ENCODE results near the gene GPC2. TPM values are rescaled to one million over a fixed set of nuclear protein-coding genes. Genes with fewer than 3 reads are reported as not detected.
"Not testable (repeated sequence)": the region's sequence is repeated elsewhere in the genome, so short reads cannot be mapped to it uniquely, and the experiment has no call there.

The GPC2 gene
- polyA plus RNA-seq, 2 donors = 1.1 to 2.2 TPM

DNA sequence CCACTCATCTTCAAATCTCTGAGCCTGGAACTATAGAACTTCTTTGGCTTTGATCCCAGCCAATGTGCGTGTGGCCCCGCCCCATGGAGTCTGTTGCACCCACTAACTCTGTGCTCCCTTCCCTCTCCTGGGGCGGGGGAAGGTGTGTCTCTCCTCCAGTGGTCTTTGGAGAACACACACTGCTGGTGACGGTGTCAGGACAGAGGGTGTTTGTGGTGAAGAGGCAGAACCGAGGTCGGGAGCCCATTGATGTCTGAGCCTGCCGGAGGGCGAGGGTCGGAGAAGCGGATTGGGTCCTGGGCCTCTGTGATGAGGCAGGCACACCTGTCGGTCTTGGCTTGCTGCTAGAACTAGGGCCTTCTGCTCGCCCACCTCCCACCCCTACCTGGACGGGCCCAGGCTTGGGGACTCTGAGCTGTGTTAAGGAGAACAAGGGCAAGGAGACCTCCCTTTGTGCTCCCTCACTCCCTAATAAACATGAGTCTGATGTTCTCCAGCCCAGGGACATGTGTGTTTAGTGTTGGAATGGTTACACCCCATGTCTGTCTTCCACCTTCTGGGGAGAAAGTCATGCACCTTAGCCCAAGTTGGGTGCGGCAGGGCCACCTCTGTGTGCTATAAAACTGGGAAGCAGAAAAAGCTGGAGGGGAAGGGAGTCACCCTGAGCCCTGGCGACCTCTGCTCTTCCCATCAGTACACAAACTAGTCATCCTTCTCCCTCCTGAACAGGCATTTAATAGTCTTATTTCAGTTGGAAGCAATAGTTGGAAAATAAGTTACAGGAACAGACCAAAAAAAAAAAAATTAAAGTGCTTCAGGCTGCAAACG is 23.3 kb downstream of the GPC2 start:
- Histone ChIP-seq H3K9me3 (ENCODE audit: control insufficient read depth in 2 of 2, insufficient read depth in 1 of 2, low read depth in 1 of 2, low read length in 1 of 2) (no peaks in the 10 kb centered on the region), H3K27ac (ENCODE audit: low read depth in 2 of 2, low read length in 1 of 2) (peak overlapping the region in 1 of 2 donors; percentile 61), H3K27me3 (ENCODE audit: control insufficient read depth in 1 of 2, insufficient read depth in 2 of 2, low read length in 2 of 2) (no peaks in the 10 kb centered on the region), H3K36me3 (ENCODE audit: control insufficient read depth in 2 of 2, insufficient read depth in 2 of 2, low read length in 1 of 2) (peaks cover 17 to 30% of the 10 kb centered on the region in 2 donors), H3K4me1 (ENCODE audit: control insufficient read depth in 2 of 2, insufficient read depth in 2 of 2, low read length in 1 of 2) (peaks cover 6 to 10% of the 10 kb centered on the region in 2 donors), H3K4me3 (ENCODE audit: low read depth in 1 of 2, low read length in 2 of 2) (no peak overlapping the region)
- WGBS, 2 donors = 66 to 70% methylated on average over 16 of the region's 16 CpGs

DNA sequence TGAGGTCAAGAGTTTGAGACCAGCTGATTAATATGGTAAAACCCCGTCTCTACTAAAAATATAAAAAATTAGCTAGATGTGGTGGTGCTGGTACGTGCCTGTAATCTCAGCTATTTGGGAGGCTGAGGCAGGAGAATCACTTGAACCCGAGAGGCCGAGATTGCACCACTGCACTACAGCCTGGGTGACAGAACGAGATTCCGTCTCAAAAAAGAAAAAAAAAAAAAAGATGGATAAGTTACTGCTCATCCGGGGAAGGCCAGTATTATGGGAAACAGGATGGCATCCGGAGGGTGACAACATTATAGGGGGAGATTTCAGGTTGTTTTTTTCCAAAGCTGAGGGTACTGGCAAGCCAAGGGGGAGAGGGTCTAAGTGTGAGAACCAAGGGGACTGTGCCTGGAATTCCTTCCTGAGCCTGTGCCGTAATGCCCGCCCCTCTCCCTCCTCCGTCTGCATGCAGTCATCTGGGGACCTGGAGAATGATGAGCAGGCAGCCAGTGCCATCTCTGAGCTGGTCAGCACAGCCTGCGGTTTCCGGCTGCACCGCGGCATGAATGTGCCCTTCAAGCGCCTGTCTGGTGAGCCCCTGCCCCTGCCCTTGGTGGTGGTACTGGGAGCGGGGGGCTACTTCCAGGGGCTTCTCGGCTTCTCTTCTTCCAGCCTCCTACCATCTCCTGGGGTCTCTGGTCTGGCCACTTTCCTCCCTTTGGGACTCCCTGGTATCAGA is 24.1 kb downstream of the GPC2 start:
- no peaks in the 10 kb centered on the region for H3K9me3 ChIP-seq (ENCODE audit: control insufficient read depth in 2 of 2, insufficient read depth in 1 of 2, low read depth in 1 of 2, low read length in 1 of 2)
- H3K27ac ChIP-seq (ENCODE audit: low read depth in 2 of 2, low read length in 1 of 2) = peak overlapping the region in 1 of 2 donors; percentile 61
- WGBS, 2 donors = 88 to 90% methylated on average over 18 of the region's 18 CpGs
- H3K4me1 ChIP-seq (ENCODE audit: control insufficient read depth in 2 of 2, insufficient read depth in 2 of 2, low read length in 1 of 2) = peaks cover 6 to 10% of the 10 kb centered on the region in 2 donors
- H3K36me3 ChIP-seq (ENCODE audit: control insufficient read depth in 2 of 2, insufficient read depth in 2 of 2, low read length in 1 of 2) = peaks cover 17 to 30% of the 10 kb centered on the region in 2 donors
- H3K4me3 ChIP-seq (ENCODE audit: low read depth in 1 of 2, low read length in 2 of 2) = no peak overlapping the region
- no peaks in the 10 kb centered on the region for H3K27me3 ChIP-seq (ENCODE audit: control insufficient read depth in 1 of 2, insufficient read depth in 2 of 2, low read length in 2 of 2)

DNA sequence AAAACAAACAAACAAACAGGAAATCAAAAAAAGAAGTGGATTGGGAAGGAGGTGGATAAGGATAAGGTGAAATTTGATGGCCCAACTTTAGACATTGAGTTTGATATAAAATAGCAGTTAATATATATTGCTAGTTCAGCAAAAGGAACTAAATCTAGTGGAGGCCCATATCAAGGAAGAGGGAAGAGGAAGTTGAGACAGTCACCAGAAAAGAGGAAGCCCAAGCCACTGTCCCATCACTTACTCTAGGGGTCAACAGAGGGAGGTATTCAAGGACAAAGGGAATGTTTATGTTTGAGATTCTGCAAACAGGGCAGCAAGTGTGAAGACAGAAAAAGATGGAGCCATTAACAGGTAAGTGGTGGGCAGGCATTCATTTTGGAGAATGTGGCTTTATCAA is 24.8 kb downstream of the GPC2 start:
- H3K27ac ChIP-seq (ENCODE audit: low read depth in 2 of 2, low read length in 1 of 2) = no peak overlapping the region

DNA sequence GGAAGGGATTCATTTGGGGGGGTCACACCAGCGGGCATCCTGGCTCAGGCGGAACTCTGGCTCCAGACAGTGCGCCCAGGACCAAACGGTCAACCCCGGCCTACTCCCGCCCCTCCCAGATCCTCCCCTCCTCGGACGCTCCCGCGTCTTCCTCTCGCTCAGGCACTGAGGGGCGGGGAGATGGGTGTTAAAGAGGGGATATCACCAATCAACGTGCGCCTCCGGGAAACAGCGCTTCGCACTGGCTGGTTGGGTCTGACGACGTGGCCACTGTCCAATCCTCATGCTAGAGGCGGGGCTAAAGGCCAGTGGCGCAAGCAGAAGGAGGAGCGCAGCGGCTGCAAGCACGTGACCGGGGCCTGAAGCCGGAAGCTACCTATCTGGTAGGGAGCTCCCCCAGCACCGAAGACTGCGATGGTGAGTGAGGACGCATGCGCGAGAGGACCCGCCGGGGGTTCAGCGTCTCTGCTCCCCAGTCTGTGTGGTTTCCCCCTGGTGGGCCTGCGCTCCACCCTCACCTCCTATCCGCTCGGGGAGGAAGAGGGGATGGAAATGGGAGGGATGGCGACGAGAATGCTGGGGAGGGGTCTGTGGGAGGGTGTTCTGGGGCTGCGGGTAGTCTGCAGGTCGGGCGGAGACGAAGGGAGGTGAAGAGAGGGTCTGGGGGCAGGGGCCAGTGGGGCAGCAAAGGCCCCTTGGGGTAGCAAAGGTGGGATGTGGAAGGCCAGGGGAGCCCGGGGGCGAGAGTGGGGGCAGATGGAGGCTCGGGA is 28.4 kb downstream of the GPC2 start, which contains the start of gene LAMTOR4:
Gene LAMTOR4 (plus strand): TSS at position 360 of the 770 bp plus-strand sequence. CDS start 55 bp downstream, at position 415.
- H3K4me1 ChIP-seq (ENCODE audit: control insufficient read depth in 2 of 2, insufficient read depth in 2 of 2, low read length in 1 of 2) = peaks cover 0 to 2% of the 10 kb centered on the region in 2 donors
- peak within 1 kb of the TSS; percentile 84 to 89 for H3K27ac ChIP-seq (ENCODE audit: low read depth in 2 of 2, low read length in 1 of 2)
- H3K36me3 ChIP-seq (ENCODE audit: control insufficient read depth in 2 of 2, insufficient read depth in 2 of 2, low read length in 1 of 2) = peaks cover 4 to 7% of the 10 kb centered on the region in 2 donors
- no peaks in the 10 kb centered on the region for H3K27me3 ChIP-seq (ENCODE audit: control insufficient read depth in 1 of 2, insufficient read depth in 2 of 2, low read length in 2 of 2)
- WGBS, 2 donors = 0 to 1% methylated on average over 46 of the region's 46 CpGs
- no peaks in the 10 kb centered on the region for H3K9me3 ChIP-seq (ENCODE audit: control insufficient read depth in 2 of 2, insufficient read depth in 1 of 2, low read depth in 1 of 2, low read length in 1 of 2)
- H3K4me3 ChIP-seq (ENCODE audit: low read depth in 1 of 2, low read length in 2 of 2) = peak within 1 kb of the TSS; percentile 92 to 97

More for the DNA sequence above, 24.8 kb downstream of the GPC2 start:
- H3K4me1 ChIP-seq (ENCODE audit: control insufficient read depth in 2 of 2, insufficient read depth in 2 of 2, low read length in 1 of 2) = peaks cover 4 to 6% of the 10 kb centered on the region in 2 donors
- no peaks in the 10 kb centered on the region for H3K27me3 ChIP-seq (ENCODE audit: control insufficient read depth in 1 of 2, insufficient read depth in 2 of 2, low read length in 2 of 2)
- H3K36me3 ChIP-seq (ENCODE audit: control insufficient read depth in 2 of 2, insufficient read depth in 2 of 2, low read length in 1 of 2) = peaks cover 17 to 30% of the 10 kb centered on the region in 2 donors
- H3K4me3 ChIP-seq (ENCODE audit: low read depth in 1 of 2, low read length in 2 of 2) = no peak overlapping the region
- H3K9me3 ChIP-seq (ENCODE audit: control insufficient read depth in 2 of 2, insufficient read depth in 1 of 2, low read depth in 1 of 2, low read length in 1 of 2) = no peaks in the 10 kb centered on the region

DNA sequence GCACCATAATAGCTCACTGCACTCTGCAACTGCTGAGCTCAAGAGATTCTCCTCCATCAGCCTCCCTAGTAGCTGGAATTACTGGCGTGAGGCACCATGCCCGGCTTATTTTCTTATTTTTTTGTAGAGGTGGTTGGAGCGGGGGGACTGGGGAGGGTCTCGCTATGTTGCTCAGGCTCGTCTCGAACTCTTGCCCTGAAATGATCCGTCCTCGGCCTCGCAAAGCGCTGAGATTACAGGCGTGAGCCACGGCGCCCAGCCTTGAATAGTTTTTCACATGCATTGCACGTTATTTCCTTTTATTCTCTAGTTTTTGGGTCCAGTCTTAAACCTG is 29.0 kb downstream of the GPC2 start:
- peaks cover 2% of the 10 kb centered on the region in 2 donors for H3K36me3 ChIP-seq (ENCODE audit: control insufficient read depth in 2 of 2, insufficient read depth in 2 of 2, low read length in 1 of 2)
- H3K4me1 ChIP-seq (ENCODE audit: control insufficient read depth in 2 of 2, insufficient read depth in 2 of 2, low read length in 1 of 2) = peaks cover 0 to 2% of the 10 kb centered on the region in 2 donors
- H3K4me3 ChIP-seq (ENCODE audit: low read depth in 1 of 2, low read length in 2 of 2) = peak overlapping the region; percentile 31 to 92
- WGBS, 2 donors = 10 to 11% methylated on average over 14 of the region's 14 CpGs
- H3K9me3 ChIP-seq (ENCODE audit: control insufficient read depth in 2 of 2, insufficient read depth in 1 of 2, low read depth in 1 of 2, low read length in 1 of 2) = no peaks in the 10 kb centered on the region
- H3K27ac ChIP-seq (ENCODE audit: low read depth in 2 of 2, low read length in 1 of 2) = peak overlapping the region; percentile 79 to 84
- no peaks in the 10 kb centered on the region for H3K27me3 ChIP-seq (ENCODE audit: control insufficient read depth in 1 of 2, insufficient read depth in 2 of 2, low read length in 2 of 2)

DNA sequence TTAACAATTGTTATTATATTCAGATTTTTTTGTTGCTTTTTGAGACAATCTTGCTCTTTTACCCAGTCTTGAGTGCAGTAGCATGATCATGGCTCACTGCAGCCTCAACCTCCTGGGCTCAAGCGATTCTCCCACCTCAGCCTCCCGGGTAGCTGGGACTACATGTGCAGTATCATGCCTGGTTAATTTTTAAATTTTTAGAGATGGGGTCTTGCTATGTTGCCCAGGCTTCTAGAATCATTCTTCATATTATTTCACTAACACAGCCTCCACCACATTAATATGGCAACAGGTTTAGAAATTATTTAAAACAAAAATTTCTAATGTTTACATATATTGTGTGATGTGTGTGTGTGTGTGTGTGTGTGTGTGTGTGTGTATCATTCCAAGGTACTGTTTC is 29.9 kb downstream of the GPC2 start:
- WGBS, 2 donors = 93 to 98% methylated on average over 2 of the region's 2 CpGs
- no peaks in the 10 kb centered on the region for H3K9me3 ChIP-seq (ENCODE audit: control insufficient read depth in 2 of 2, insufficient read depth in 1 of 2, low read depth in 1 of 2, low read length in 1 of 2)
- no peaks in the 10 kb centered on the region for H3K36me3 ChIP-seq (ENCODE audit: control insufficient read depth in 2 of 2, insufficient read depth in 2 of 2, low read length in 1 of 2)
- H3K27ac ChIP-seq (ENCODE audit: low read depth in 2 of 2, low read length in 1 of 2) = no peak overlapping the region
- no peaks in the 10 kb centered on the region for H3K27me3 ChIP-seq (ENCODE audit: control insufficient read depth in 1 of 2, insufficient read depth in 2 of 2, low read length in 2 of 2)
- H3K4me1 ChIP-seq (ENCODE audit: control insufficient read depth in 2 of 2, insufficient read depth in 2 of 2, low read length in 1 of 2) = peaks cover 0 to 2% of the 10 kb centered on the region in 2 donors
- no peak overlapping the region for H3K4me3 ChIP-seq (ENCODE audit: low read depth in 1 of 2, low read length in 2 of 2)

DNA sequence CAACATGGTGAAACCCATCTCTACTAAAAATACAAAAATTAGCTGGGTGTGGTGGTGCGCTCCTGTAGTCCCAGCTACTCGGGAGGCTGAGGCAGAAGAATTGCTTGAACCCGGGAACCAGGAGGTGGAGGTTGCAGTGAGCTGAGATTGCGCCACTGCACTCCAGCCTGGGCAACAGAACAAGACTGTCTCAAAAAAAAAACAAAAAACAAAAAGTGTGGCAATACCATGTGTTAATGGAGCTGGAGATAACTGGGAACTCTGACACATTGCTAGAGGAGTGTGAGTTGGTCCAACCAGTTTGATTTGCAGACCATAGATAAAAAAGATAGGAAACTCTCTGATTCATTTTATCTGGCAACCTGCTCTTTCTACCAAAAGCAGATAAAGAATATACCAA is 30.8 kb downstream of the GPC2 start:
- not testable (repeated sequence) for H3K27ac ChIP-seq (ENCODE audit: low read depth in 2 of 2, low read length in 1 of 2); H3K4me1 ChIP-seq (ENCODE audit: control insufficient read depth in 2 of 2, insufficient read depth in 2 of 2, low read length in 1 of 2); H3K27me3 ChIP-seq (ENCODE audit: control insufficient read depth in 1 of 2, insufficient read depth in 2 of 2, low read length in 2 of 2); H3K36me3 ChIP-seq (ENCODE audit: control insufficient read depth in 2 of 2, insufficient read depth in 2 of 2, low read length in 1 of 2); H3K9me3 ChIP-seq (ENCODE audit: control insufficient read depth in 2 of 2, insufficient read depth in 1 of 2, low read depth in 1 of 2, low read length in 1 of 2); H3K4me3 ChIP-seq (ENCODE audit: low read depth in 1 of 2, low read length in 2 of 2)
- 88 to 90% methylated on average over 4 of the region's 4 CpGs for WGBS, 2 donors

DNA sequence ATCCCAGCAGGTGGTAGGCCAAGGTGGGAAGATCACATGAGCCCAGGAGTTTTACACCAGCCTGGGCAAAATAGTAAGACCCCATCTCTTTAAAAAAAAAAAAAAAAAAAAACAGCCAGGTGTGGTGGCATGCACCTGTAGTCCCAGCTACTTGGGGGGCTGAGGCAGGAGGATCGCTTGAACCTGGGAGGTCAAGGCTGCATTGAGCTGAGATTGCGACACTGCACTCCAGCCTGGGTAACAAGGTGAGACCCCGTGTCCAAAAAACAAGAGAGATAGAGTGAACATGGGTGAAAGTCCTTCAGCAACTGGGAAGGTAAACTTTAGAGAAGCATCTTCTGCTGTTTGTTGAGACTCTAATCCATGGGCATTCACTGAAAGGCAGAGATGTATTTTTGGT is 34.7 kb downstream of the GPC2 start:
- H3K4me3 ChIP-seq (ENCODE audit: low read depth in 1 of 2, low read length in 2 of 2) = no peak overlapping the region
- no peak overlapping the region for H3K27ac ChIP-seq (ENCODE audit: low read depth in 2 of 2, low read length in 1 of 2)
- H3K27me3 ChIP-seq (ENCODE audit: control insufficient read depth in 1 of 2, insufficient read depth in 2 of 2, low read length in 2 of 2) = no peaks in the 10 kb centered on the region
- WGBS, 2 donors = 90 to 97% methylated on average over 3 of the region's 3 CpGs
- H3K36me3 ChIP-seq (ENCODE audit: control insufficient read depth in 2 of 2, insufficient read depth in 2 of 2, low read length in 1 of 2) = no peaks in the 10 kb centered on the region
- H3K4me1 ChIP-seq (ENCODE audit: control insufficient read depth in 2 of 2, insufficient read depth in 2 of 2, low read length in 1 of 2) = no peaks in the 10 kb centered on the region
- no peaks in the 10 kb centered on the region for H3K9me3 ChIP-seq (ENCODE audit: control insufficient read depth in 2 of 2, insufficient read depth in 1 of 2, low read depth in 1 of 2, low read length in 1 of 2)

DNA sequence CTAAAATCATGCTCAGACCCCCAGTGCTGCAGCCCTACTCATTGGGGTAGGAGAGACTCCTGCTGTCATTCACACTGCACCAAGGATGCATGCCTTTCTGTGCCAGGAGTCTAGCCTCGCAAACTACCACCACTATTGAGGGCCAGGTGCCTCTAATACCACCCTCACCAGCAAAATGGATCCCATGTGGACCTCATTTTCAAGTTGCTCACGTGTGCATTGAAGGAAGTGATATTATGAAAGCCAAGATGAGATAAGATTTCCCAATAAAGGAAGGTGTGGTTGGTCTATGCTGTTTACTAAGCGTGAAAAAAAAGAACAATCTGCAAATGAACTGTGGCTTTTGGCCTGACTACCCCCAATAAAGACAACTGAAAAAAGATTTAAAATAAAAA is 35.6 kb downstream of the GPC2 start:
- H3K9me3 ChIP-seq (ENCODE audit: control insufficient read depth in 2 of 2, insufficient read depth in 1 of 2, low read depth in 1 of 2, low read length in 1 of 2) = no peaks in the 10 kb centered on the region
- 64 to 65% methylated on average over 3 of the region's 3 CpGs for WGBS, 2 donors
- H3K36me3 ChIP-seq (ENCODE audit: control insufficient read depth in 2 of 2, insufficient read depth in 2 of 2, low read length in 1 of 2) = no peaks in the 10 kb centered on the region
- H3K4me3 ChIP-seq (ENCODE audit: low read depth in 1 of 2, low read length in 2 of 2) = no peak overlapping the region
- no peak overlapping the region for H3K27ac ChIP-seq (ENCODE audit: low read depth in 2 of 2, low read length in 1 of 2)
- no peaks in the 10 kb centered on the region for H3K27me3 ChIP-seq (ENCODE audit: control insufficient read depth in 1 of 2, insufficient read depth in 2 of 2, low read length in 2 of 2)
- no peaks in the 10 kb centered on the region for H3K4me1 ChIP-seq (ENCODE audit: control insufficient read depth in 2 of 2, insufficient read depth in 2 of 2, low read length in 1 of 2)

Data from esophagus (tissue), 2 donors.